OCI-LY7 (cell line): ENCODE results near the gene ANKMY1. TPM values are rescaled to one million over a fixed set of nuclear protein-coding genes. Genes with fewer than 3 reads are reported as not detected.

Experiments used
- BruUV-seq: library from RNA; stranded (reverse); fragments of 400-500 nt; replicated peaks from 2 replicates; lab custom pipeline; 2021; lab: Mats Ljungman, UMichigan
- CTCF ChIA-PET: fragments of 300-600 bp; sonication (Branson Sonifier 250); formaldehyde crosslinking; loops from one replicate; lab custom pipeline; 2022; ENCODE audit warnings: antibody characterized with exemption; ENCODE audit not compliant: unreplicated experiment; lab: Charles Lee
- POLR2A ChIA-PET: fragments of 300-600 bp; sonication (Branson Sonifier 250); formaldehyde crosslinking; loops from one replicate; lab custom pipeline; 2022; ENCODE audit warnings: antibody characterized with exemption; lab: Charles Lee
- DNase-seq: peaks from one replicate; pipeline ENCODE4 v3.0.0-alpha.2; 2015; ENCODE audit warnings: low spot score
- H2AFZ ChIP-seq: fragments of 200-600 bp; sonication (generic), shearing (Covaris generic); 2 replicates; pipeline ENCODE4 v1.6.1; 2014; ENCODE audit warnings: mild to moderate bottlenecking, antibody characterized with exemption, low read length, moderate library complexity
- H3K27ac ChIP-seq: fragments of 200-600 bp; sonication (generic); 2 replicates; pipeline ENCODE4 v1.5.1; 2014; ENCODE audit warnings: mixed run types, low read depth, mild to moderate bottlenecking, moderate library complexity, low read length, inconsistent platforms; ENCODE audit not compliant: poor library complexity, severe bottlenecking
- H3K36me3 ChIP-seq: fragments of 200-600 bp; sonication (generic); 2 replicates; pipeline ENCODE4 v1.6.1; 2014; ENCODE audit warnings: mild to moderate bottlenecking, antibody characterized with exemption, low read length, moderate library complexity, mixed read lengths; ENCODE audit not compliant: insufficient read depth
- H3K4me1 ChIP-seq: fragments of 200-600 bp; sonication (generic); 2 replicates; pipeline ENCODE4 v1.5.1; 2014; ENCODE audit warnings: mild to moderate bottlenecking, low read length; ENCODE audit not compliant: insufficient read depth, poor library complexity, severe bottlenecking
- H3K4me2 ChIP-seq: fragments of 200-600 bp; sonication (generic); 2 replicates; pipeline ENCODE4 v1.6.1; 2014; ENCODE audit warnings: mild to moderate bottlenecking, low read length
- H3K4me3 ChIP-seq: fragments of 200-600 bp; sonication (generic); 2 replicates; pipeline ENCODE4 v1.5.1; 2014; ENCODE audit warnings: mild to moderate bottlenecking, low read depth, low read length; ENCODE audit not compliant: poor library complexity, severe bottlenecking
- H3K79me2 ChIP-seq: fragments of 200-600 bp; sonication (generic); 2 replicates; pipeline ENCODE4 v1.6.1; 2016; ENCODE audit warnings: low read depth, mild to moderate bottlenecking, low read length, moderate library complexity, mixed read lengths; ENCODE audit not compliant: insufficient read depth
- H3K9me2 ChIP-seq: fragments of 200-600 bp; sonication (generic); 2 replicates; pipeline ENCODE4 v1.6.1; 2016; ENCODE audit warnings: mild to moderate bottlenecking, low read length, mixed read lengths; ENCODE audit not compliant: insufficient read depth
- H3K9me3 ChIP-seq: fragments of 200-600 bp; sonication (generic); 2 replicates; pipeline ENCODE4 v1.6.1; 2014; ENCODE audit warnings: mild to moderate bottlenecking, mixed run types, low read length, mixed read lengths
- H4K20me1 ChIP-seq: fragments of 200-600 bp; sonication (generic); 2 replicates; pipeline ENCODE4 v1.6.1; 2014; ENCODE audit warnings: mild to moderate bottlenecking, antibody characterized with exemption, low read length, moderate library complexity, mixed read lengths; ENCODE audit not compliant: insufficient read depth
- CTCF ChIP-seq: fragments of 200-600 bp; sonication (generic); conservative IDR thresholded peaks from 2 replicates; pipeline ENCODE4 v1.5.1; 2014; ENCODE audit warnings: mild to moderate bottlenecking, antibody characterized with exemption, low read length, moderate library complexity, mixed read lengths
- EZH2phosphoT487 ChIP-seq: fragments of 200-600 bp; sonication (generic); IDR thresholded peaks from 2 replicates; pipeline ENCODE4 v1.6.1; 2018; ENCODE audit warnings: low read depth, borderline replicate concordance, mild to moderate bottlenecking, mixed run types, antibody characterized with exemption, low read length, moderate library complexity, mixed read lengths
- intact Hi-C: fragments of 100-400 bp; cut with micrococcal nuclease; formaldehyde crosslinking; loops from one replicate; pipeline ENCODE4 v1.10.0; 2022; ENCODE audit not compliant: unreplicated experiment
- total RNA-seq, 2 experiments: library from RNA; depleted of rRNA in 1 of 2; stranded (reverse); fragments of >200 nt in 1 of 2; shearing (Covaris generic) in 1 of 2; gene quantifications; 2 replicates each; pipeline ENCODE4 v1.2.3, GENCODE V29; 2014 to 2022

ANKMY1 gene
- total RNA-seq, 2 experiments from 2014 or later: 30.6 to 65.9 TPM

- BruUV-seq: TSS peak; percentile 49
- Histone ChIP-seq H2AFZ (no peak overlapping the region), H3K79me2 (peaks cover 13% of the 10 kb centered on the region; the same call in 1 of the 2 replicates), H3K4me1 (peaks cover 44% of the 10 kb centered on the region), H4K20me1 (0 out of 2 replicates have a peak, but pooled peaks cover 5% of the 10 kb centered on the region), H3K4me2 (peak overlapping the region; percentile 99), H3K4me3 (peak overlapping the region; percentile 83), H3K27ac (peak overlapping the region; percentile 57), H3K36me3 (no peaks in the 10 kb centered on the region; the same call in 1 of the 2 replicates), H3K9me2 (no peaks in the 10 kb centered on the region), H3K9me3 (no peaks in the 10 kb centered on the region)
- ChIA-PET POLR2A (interaction anchor here (1.2 kb wide), 1 partner anchor 10 kb away, joined by 3 read pairs; no protein-coding TSS in a partner anchor), CTCF (interaction anchor here (0.6 to 1.4 kb wide), 2 partner anchors 15 to 102 kb away, joined by 3 to 5 read pairs; no protein-coding TSS in a partner anchor)
- TF ChIP-seq CTCF (no peak), EZH2phosphoT487 (no peak)
- intact Hi-C loops: no loop called here
- DNase-seq: peak; percentile 42
These were observed 11.8 kb upstream of the ANKMY1 start for GRCh38 chr2:240569523-240569997.

DNA sequence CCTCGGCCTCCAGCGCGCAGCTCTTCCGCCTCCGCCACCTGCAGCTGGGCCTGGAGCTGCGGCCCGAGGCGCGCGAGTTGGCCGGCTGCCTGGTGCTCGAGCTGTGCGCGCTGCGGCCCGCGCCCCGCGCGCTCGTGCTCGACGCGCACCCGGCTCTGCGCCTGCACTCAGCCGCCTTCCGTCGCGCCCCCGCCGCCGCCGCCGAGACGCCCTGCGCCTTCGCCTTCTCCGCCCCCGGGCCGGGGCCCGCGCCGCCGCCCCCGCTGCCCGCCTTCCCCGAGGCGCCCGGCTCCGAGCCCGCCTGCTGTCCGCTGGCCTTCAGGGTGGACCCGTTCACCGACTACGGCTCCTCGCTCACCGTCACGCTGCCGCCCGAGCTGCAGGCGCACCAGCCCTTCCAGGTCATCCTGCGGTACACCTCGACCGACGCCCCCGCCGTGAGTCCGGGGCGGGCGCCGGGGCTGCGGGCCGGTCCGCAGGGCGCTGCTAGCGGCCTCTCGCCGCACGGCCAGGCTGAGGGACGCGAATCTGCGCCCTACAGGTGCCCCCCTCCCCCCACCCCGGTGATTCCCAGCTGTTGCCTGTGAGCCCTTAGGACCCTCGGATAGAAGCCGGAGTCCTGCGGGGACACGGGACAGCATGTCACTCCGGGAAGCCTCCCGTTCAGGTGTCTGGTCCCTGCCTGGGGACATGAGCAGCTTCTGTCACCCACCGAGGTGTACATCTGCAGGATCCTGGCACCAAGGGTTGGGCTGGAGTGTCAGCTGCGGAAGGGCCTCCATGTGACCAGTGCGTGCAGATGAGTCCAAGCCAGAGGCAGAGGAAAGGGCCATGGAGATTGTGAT is 11.1 kb upstream of the ANKMY1 start:
- Histone ChIP-seq H3K4me3 (peak overlapping the region; percentile 83), H2AFZ (no peak overlapping the region), H3K9me3 (no peaks in the 10 kb centered on the region), H3K4me2 (peak overlapping the region; percentile 99), H3K9me2 (no peaks in the 10 kb centered on the region), H4K20me1 (0 out of 2 replicates have a peak, but pooled peaks cover 5% of the 10 kb centered on the region), H3K79me2 (peaks cover 13% of the 10 kb centered on the region; the same call in 1 of the 2 replicates), H3K36me3 (peaks cover 3% of the 10 kb centered on the region; the same call in 1 of the 2 replicates), H3K27ac (peak overlapping the region; percentile 57), H3K4me1 (peaks cover 48% of the 10 kb centered on the region)
- no TSS peak for BruUV-seq
- POLR2A ChIA-PET: interaction anchor here (1.1 to 1.2 kb wide), 2 partner anchors 11 to 18 kb away, joined by 3 to 5 read pairs; partner anchors contain the start of gene CAPN10
- peak; percentile 80 for DNase-seq
- intact Hi-C loops: no loop called here
- no peak for TF ChIP-seq EZH2phosphoT487
- TF ChIP-seq CTCF: no peak
- CTCF ChIA-PET: interaction anchor here (0.6 to 1.4 kb wide), 2 partner anchors 16 to 103 kb away, joined by 3 to 5 read pairs; no protein-coding TSS in a partner anchor
